HCT116 (cell line): ENCODE data around the gene DOK5. TPM values are rescaled to one million over a fixed set of nuclear protein-coding genes. Genes with fewer than 3 reads are reported as not detected.

Source experiments
- ATAC-seq: fragments of 200-7000 bp; cut with Tn5 transposase; 2 replicates; pipeline ENCODE4 v1.9.1; 2020; ENCODE audit warnings: mild to moderate bottlenecking, moderate library complexity
- BruUV-seq: library from RNA; stranded (reverse); fragments of 400-500 nt; replicated peaks from 2 replicates; lab custom pipeline; 2021; lab: Mats Ljungman, UMichigan
- CTCF ChIA-PET: fragments of 300-600 bp; sonication (Branson Sonifier 250); formaldehyde crosslinking; loops from one replicate; lab custom pipeline; 2021; ENCODE audit warnings: antibody characterized with exemption; lab: Charles Lee
- POLR2A ChIA-PET: fragments of 300-600, 350-600 bp; sonication (Branson Sonifier 250); formaldehyde crosslinking; loops from one replicate; lab custom pipeline; 2021; ENCODE audit warnings: antibody characterized with exemption; lab: Charles Lee
- RAD21 ChIA-PET, 2 experiments: fragments of 300-600 bp; sonication (Branson Sonifier 250); formaldehyde crosslinking; loops; one replicate each; lab custom pipeline; 2023; ENCODE audit warnings: low total read pairs in 2 of 2; ENCODE audit not compliant: uncharacterized antibody in 2 of 2, unreplicated experiment in 2 of 2, low non-redundant PET in 1 of 2; lab: Charles Lee
- DNase-seq: peaks from one replicate; pipeline ENCODE4 v3.0.0-alpha.2; 2010; ENCODE audit warnings: low read depth, low spot score
- H2AFZ ChIP-seq: fragments of 200-600 bp; shearing (Covaris generic), sonication (generic); 2 replicates; pipeline ENCODE4 v1.6.1; 2017; ENCODE audit warnings: low read depth, mixed run types, mixed read lengths, antibody characterized with exemption, low read length; ENCODE audit not compliant: poor library complexity, severe bottlenecking
- H3K27ac ChIP-seq: 2 replicates; pipeline ENCODE4 v1.5.1; 2012; ENCODE audit warnings: low read depth, low read length
- H3K27me3 ChIP-seq: fragments of 200-600 bp; sonication (generic); 2 replicates; pipeline ENCODE4 v1.6.1; 2016; ENCODE audit warnings: mixed run types, low read length, mixed read lengths; ENCODE audit not compliant: insufficient read depth
- H3K36me3 ChIP-seq, 2 experiments: fragments of 200-500 bp in 1 of 2; fragments of 200-600 bp in 1 of 2; sonication (Bioruptor generic) in 1 of 2; sonication (generic) in 1 of 2; 2 replicates each; pipeline versions ENCODE4 v1.5.1 to v1.6.1; 2014 to 2016; ENCODE audit warnings: low read length in 2 of 2, inconsistent platforms in 1 of 2, mixed read lengths in 1 of 2, mixed run types in 1 of 2; ENCODE audit not compliant: insufficient read depth in 2 of 2, control insufficient read depth in 1 of 2
- H3K4me1 ChIP-seq, 2 experiments: fragments of 200-600 bp in 1 of 2; sonication (generic) in 1 of 2; 2 replicates each; pipeline versions ENCODE4 v1.5.1 to v1.6.1; 2012 to 2017; ENCODE audit warnings: low read length in 2 of 2, inconsistent platforms in 1 of 2, mild to moderate bottlenecking in 1 of 2, mixed read lengths in 1 of 2, mixed run types in 1 of 2, moderate library complexity in 1 of 2; ENCODE audit not compliant: insufficient read depth in 2 of 2, control insufficient read depth in 1 of 2
- H3K4me2 ChIP-seq: fragments of 200-600 bp; sonication (generic); 2 replicates; pipeline ENCODE4 v1.6.1; 2017; ENCODE audit warnings: mixed run types, low read length, mixed read lengths
- H3K4me3 ChIP-seq, 2 experiments: fragments of 200-600 bp in 1 of 2; sonication (generic) in 1 of 2; replicated peaks in 1 of 2; 2 replicates each; pipeline ENCODE4 v1.5.1; 2011 to 2016; ENCODE audit warnings: low read length in 2 of 2, control low read depth in 1 of 2, low read depth in 1 of 2, mild to moderate bottlenecking in 1 of 2, mixed read lengths in 1 of 2, mixed run types in 1 of 2
- H3K79me2 ChIP-seq: fragments of 200-600 bp; sonication (generic); 2 replicates; pipeline ENCODE4 v1.6.1; 2017; ENCODE audit warnings: mild to moderate bottlenecking, mixed run types, low read length, moderate library complexity, mixed read lengths; ENCODE audit not compliant: insufficient read depth
- H3K9ac ChIP-seq: fragments of 200-600 bp; sonication (generic); 2 replicates; pipeline ENCODE4 v1.6.1; 2016; ENCODE audit warnings: low read length, mixed read lengths
- H3K9me2 ChIP-seq: fragments of 200-600 bp; sonication (generic), shearing (Covaris generic); 2 replicates; pipeline ENCODE4 v1.6.1; 2017; ENCODE audit warnings: mixed run types, mild to moderate bottlenecking, moderate library complexity; ENCODE audit not compliant: insufficient read depth
- H3K9me3 ChIP-seq, 2 experiments: fragments of 200-500 bp in 1 of 2; fragments of 200-600 bp in 1 of 2; sonication (Bioruptor generic) in 1 of 2; sonication (generic) in 1 of 2; 2 replicates each; pipeline ENCODE4 v1.6.1; 2014 to 2017; ENCODE audit warnings: low read length in 2 of 2, mixed read lengths in 2 of 2, inconsistent platforms in 1 of 2, low read depth in 1 of 2, mild to moderate bottlenecking in 1 of 2, mixed run types in 1 of 2, moderate library complexity in 1 of 2; ENCODE audit not compliant: control insufficient read depth in 1 of 2, insufficient read depth in 1 of 2
- H4K20me1 ChIP-seq: fragments of 200-600 bp; sonication (generic), shearing (Covaris generic); 2 replicates; pipeline ENCODE4 v1.6.1; 2017; ENCODE audit warnings: mixed run types, mild to moderate bottlenecking, moderate library complexity; ENCODE audit not compliant: insufficient read depth
- ATF3 ChIP-seq: IDR thresholded peaks from 2 replicates; pipeline ENCODE4 v1.6.1; 2012
- CBX3 ChIP-seq: IDR thresholded peaks from 2 replicates; pipeline ENCODE4 v1.6.1; 2012; ENCODE audit warnings: low read depth
- EZH2 ChIP-seq: fragments of 200-600 bp; sonication (generic); IDR thresholded peaks from 2 replicates; pipeline ENCODE4 v1.6.1; 2017; ENCODE audit warnings: antibody characterized with exemption, mixed run types
- MAX ChIP-seq: IDR thresholded peaks from 2 replicates; pipeline ENCODE4 v1.6.1; 2012
- POLR2A ChIP-seq: IDR thresholded peaks from 2 replicates; pipeline ENCODE4 v1.7.0; 2011; ENCODE audit warnings: borderline replicate concordance; ENCODE audit not compliant: insufficient read depth, insufficient read length; ENCODE audit errors: extremely low read depth
- POLR2AphosphoS5 ChIP-seq: IDR thresholded peaks from 2 replicates; pipeline ENCODE4 v1.6.1; 2011; ENCODE audit warnings: mild to moderate bottlenecking, low read depth, low read length, moderate library complexity
- REST ChIP-seq: IDR thresholded peaks from 2 replicates; pipeline ENCODE4 v1.6.1; 2012; ENCODE audit warnings: low read depth
- SIN3A ChIP-seq: IDR thresholded peaks from 2 replicates; pipeline ENCODE4 v1.6.1; 2012; ENCODE audit warnings: low read depth
- SP1 ChIP-seq: IDR thresholded peaks from 2 replicates; pipeline ENCODE4 v1.6.1; 2012; ENCODE audit warnings: low read depth
- SRF ChIP-seq: IDR thresholded peaks from 2 replicates; pipeline ENCODE4 v1.6.1; 2012; ENCODE audit warnings: low read depth
- TCF7L2 ChIP-seq: IDR thresholded peaks from 2 replicates; pipeline ENCODE4 v1.7.0; 2011; ENCODE audit warnings: borderline replicate concordance, inconsistent platforms; ENCODE audit not compliant: insufficient read depth, insufficient read length; ENCODE audit errors: extremely low read depth
- intact Hi-C: fragments of 100-400 bp; cut with micrococcal nuclease; formaldehyde crosslinking; loops from 2 replicates; pipeline ENCODE4 v1.10.0; 2022
- total RNA-seq: library from RNA; stranded (reverse); gene quantifications from one replicate; pipeline ENCODE4 v1.2.1, GENCODE V29; 2021; ENCODE audit not compliant: unreplicated experiment

DOK5 gene
- total RNA-seq, 1 experiment from 2014 or later, result not detected

- Histone ChIP-seq H3K27me3 (no peaks in the 10 kb centered on the region), H4K20me1 (no peaks in the 10 kb centered on the region), H3K9me2 (no peaks in the 10 kb centered on the region), H3K4me1 (no peaks in the 10 kb centered on the region), H3K9ac (no peak overlapping the region), H3K36me3 (no peaks in the 10 kb centered on the region), H3K27ac (no peak overlapping the region), H3K4me3 (no peak overlapping the region), H2AFZ (no peak overlapping the region), H3K9me3 (no peaks in the 10 kb centered on the region), H3K4me2 (no peak overlapping the region), H3K79me2 (no peaks in the 10 kb centered on the region)
- ChIA-PET POLR2A (no interaction called here), CTCF (no interaction called here), RAD21 (no interaction called here)
- no TSS peak for BruUV-seq
- TF ChIP-seq SIN3A, result no peak
- TF ChIP-seq SP1, result no peak
- no peak for TF ChIP-seq CBX3
- no peak for TF ChIP-seq REST
- TF ChIP-seq EZH2, result no peak
- TF ChIP-seq MAX, result no peak
- ATAC-seq, result no peak
- no peak for DNase-seq
- intact Hi-C loops, result no loop called here
Observed at GRCh38 chr20:54468082-54468481, 7.3 kb upstream of the DOK5 start.

- Histone ChIP-seq H3K27me3 (no peaks in the 10 kb centered on the region), H3K4me1 (no peaks in the 10 kb centered on the region), H3K79me2 (no peaks in the 10 kb centered on the region), H3K4me2 (no peak overlapping the region), H4K20me1 (no peaks in the 10 kb centered on the region), H3K9me3 (no peaks in the 10 kb centered on the region), H2AFZ (no peak overlapping the region), H3K27ac (no peak overlapping the region), H3K9ac (no peak overlapping the region), H3K36me3 (no peaks in the 10 kb centered on the region), H3K4me3 (no peak overlapping the region), H3K9me2 (no peaks in the 10 kb centered on the region)
- TF ChIP-seq EZH2 (no peak), ATF3 (no peak), MAX (no peak), POLR2AphosphoS5 (no peak), POLR2A (no peak), TCF7L2 (no peak), SRF (no peak)
- ChIA-PET RAD21 (no interaction called here), POLR2A (no interaction called here), CTCF (no interaction called here)
- no peak for DNase-seq
- BruUV-seq, result no TSS peak
- intact Hi-C loops, result no loop called here
- ATAC-seq, result no peak
Observed at GRCh38 chr20:54469293-54469692, 6.1 kb upstream of the DOK5 start.
